HCT116 (cell line): ENCODE results near the gene COMMD9. TPM values are rescaled to one million over a fixed set of nuclear protein-coding genes. Genes with fewer than 3 reads are reported as not detected.
A peak's percentile ranks its signal among the peaks of the same experiment; 100 is the strongest.

Experiments
- ATAC-seq: fragments of 200-7000 bp; cut with Tn5 transposase; 2 replicates; pipeline ENCODE4 v1.9.1; 2020; ENCODE audit warnings: mild to moderate bottlenecking, moderate library complexity
- Bru-seq: library from RNA; stranded (reverse); fragments of 400-500 nt; gene quantifications from one replicate; lab custom pipeline; 2021; lab: Mats Ljungman, UMichigan
- BruChase-seq, 2 experiments: library from RNA; stranded (reverse); fragments of 400-500 nt; gene quantifications; one replicate each; lab custom pipeline; 2021; lab: Mats Ljungman, UMichigan
- BruUV-seq: library from RNA; stranded (reverse); fragments of 400-500 nt; replicated peaks from 2 replicates; lab custom pipeline; 2021; lab: Mats Ljungman, UMichigan
- CTCF ChIA-PET: fragments of 300-600 bp; sonication (Branson Sonifier 250); formaldehyde crosslinking; loops from one replicate; lab custom pipeline; 2021; ENCODE audit warnings: antibody characterized with exemption; lab: Charles Lee
- POLR2A ChIA-PET: fragments of 300-600, 350-600 bp; sonication (Branson Sonifier 250); formaldehyde crosslinking; loops from one replicate; lab custom pipeline; 2021; ENCODE audit warnings: antibody characterized with exemption; lab: Charles Lee
- RAD21 ChIA-PET, 2 experiments: fragments of 300-600 bp; sonication (Branson Sonifier 250); formaldehyde crosslinking; loops; one replicate each; lab custom pipeline; 2023; ENCODE audit warnings: low total read pairs in 2 of 2; ENCODE audit not compliant: uncharacterized antibody in 2 of 2, unreplicated experiment in 2 of 2, low non-redundant PET in 1 of 2; lab: Charles Lee
- DNase-seq: peaks from one replicate; pipeline ENCODE4 v3.0.0-alpha.2; 2010; ENCODE audit warnings: low read depth, low spot score
- H2AFZ ChIP-seq: fragments of 200-600 bp; shearing (Covaris generic), sonication (generic); 2 replicates; pipeline ENCODE4 v1.6.1; 2017; ENCODE audit warnings: low read depth, mixed run types, mixed read lengths, antibody characterized with exemption, low read length; ENCODE audit not compliant: poor library complexity, severe bottlenecking
- H3K27ac ChIP-seq: 2 replicates; pipeline ENCODE4 v1.5.1; 2012; ENCODE audit warnings: low read depth, low read length
- H3K27me3 ChIP-seq: fragments of 200-600 bp; sonication (generic); 2 replicates; pipeline ENCODE4 v1.6.1; 2016; ENCODE audit warnings: mixed run types, low read length, mixed read lengths; ENCODE audit not compliant: insufficient read depth
- H3K36me3 ChIP-seq, 2 experiments: fragments of 200-500 bp in 1 of 2; fragments of 200-600 bp in 1 of 2; sonication (Bioruptor generic) in 1 of 2; sonication (generic) in 1 of 2; 2 replicates each; pipeline versions ENCODE4 v1.5.1 to v1.6.1; 2014 to 2016; ENCODE audit warnings: low read length in 2 of 2, inconsistent platforms in 1 of 2, mixed read lengths in 1 of 2, mixed run types in 1 of 2; ENCODE audit not compliant: insufficient read depth in 2 of 2, control insufficient read depth in 1 of 2
- H3K4me1 ChIP-seq, 2 experiments: fragments of 200-600 bp in 1 of 2; sonication (generic) in 1 of 2; 2 replicates each; pipeline versions ENCODE4 v1.5.1 to v1.6.1; 2012 to 2017; ENCODE audit warnings: low read length in 2 of 2, inconsistent platforms in 1 of 2, mild to moderate bottlenecking in 1 of 2, mixed read lengths in 1 of 2, mixed run types in 1 of 2, moderate library complexity in 1 of 2; ENCODE audit not compliant: insufficient read depth in 2 of 2, control insufficient read depth in 1 of 2
- H3K4me2 ChIP-seq: fragments of 200-600 bp; sonication (generic); 2 replicates; pipeline ENCODE4 v1.6.1; 2017; ENCODE audit warnings: mixed run types, low read length, mixed read lengths
- H3K4me3 ChIP-seq, 2 experiments: fragments of 200-600 bp in 1 of 2; sonication (generic) in 1 of 2; replicated peaks in 1 of 2; 2 replicates each; pipeline ENCODE4 v1.5.1; 2011 to 2016; ENCODE audit warnings: low read length in 2 of 2, control low read depth in 1 of 2, low read depth in 1 of 2, mild to moderate bottlenecking in 1 of 2, mixed read lengths in 1 of 2, mixed run types in 1 of 2
- H3K79me2 ChIP-seq: fragments of 200-600 bp; sonication (generic); 2 replicates; pipeline ENCODE4 v1.6.1; 2017; ENCODE audit warnings: mild to moderate bottlenecking, mixed run types, low read length, moderate library complexity, mixed read lengths; ENCODE audit not compliant: insufficient read depth
- H3K9ac ChIP-seq: fragments of 200-600 bp; sonication (generic); 2 replicates; pipeline ENCODE4 v1.6.1; 2016; ENCODE audit warnings: low read length, mixed read lengths
- H3K9me2 ChIP-seq: fragments of 200-600 bp; sonication (generic), shearing (Covaris generic); 2 replicates; pipeline ENCODE4 v1.6.1; 2017; ENCODE audit warnings: mixed run types, mild to moderate bottlenecking, moderate library complexity; ENCODE audit not compliant: insufficient read depth
- H3K9me3 ChIP-seq, 2 experiments: fragments of 200-500 bp in 1 of 2; fragments of 200-600 bp in 1 of 2; sonication (Bioruptor generic) in 1 of 2; sonication (generic) in 1 of 2; 2 replicates each; pipeline ENCODE4 v1.6.1; 2014 to 2017; ENCODE audit warnings: low read length in 2 of 2, mixed read lengths in 2 of 2, inconsistent platforms in 1 of 2, low read depth in 1 of 2, mild to moderate bottlenecking in 1 of 2, mixed run types in 1 of 2, moderate library complexity in 1 of 2; ENCODE audit not compliant: control insufficient read depth in 1 of 2, insufficient read depth in 1 of 2
- H4K20me1 ChIP-seq: fragments of 200-600 bp; sonication (generic), shearing (Covaris generic); 2 replicates; pipeline ENCODE4 v1.6.1; 2017; ENCODE audit warnings: mixed run types, mild to moderate bottlenecking, moderate library complexity; ENCODE audit not compliant: insufficient read depth
- CBX3 ChIP-seq: IDR thresholded peaks from 2 replicates; pipeline ENCODE4 v1.6.1; 2012; ENCODE audit warnings: low read depth
- CEBPB ChIP-seq: IDR thresholded peaks from 2 replicates; pipeline ENCODE4 v1.6.1; 2012; ENCODE audit warnings: low read depth
- EGR1 ChIP-seq: IDR thresholded peaks from 2 replicates; pipeline ENCODE4 v1.6.1; 2012; ENCODE audit warnings: low read depth
- EZH2 ChIP-seq: fragments of 200-600 bp; sonication (generic); IDR thresholded peaks from 2 replicates; pipeline ENCODE4 v1.6.1; 2017; ENCODE audit warnings: antibody characterized with exemption, mixed run types
- POLR2A ChIP-seq: IDR thresholded peaks from 2 replicates; pipeline ENCODE4 v1.7.0; 2011; ENCODE audit warnings: borderline replicate concordance; ENCODE audit not compliant: insufficient read depth, insufficient read length; ENCODE audit errors: extremely low read depth
- POLR2AphosphoS5 ChIP-seq: IDR thresholded peaks from 2 replicates; pipeline ENCODE4 v1.6.1; 2011; ENCODE audit warnings: mild to moderate bottlenecking, low read depth, low read length, moderate library complexity
- SIN3A ChIP-seq: IDR thresholded peaks from 2 replicates; pipeline ENCODE4 v1.6.1; 2012; ENCODE audit warnings: low read depth
- SP1 ChIP-seq: IDR thresholded peaks from 2 replicates; pipeline ENCODE4 v1.6.1; 2012; ENCODE audit warnings: low read depth
- SRF ChIP-seq: IDR thresholded peaks from 2 replicates; pipeline ENCODE4 v1.6.1; 2012; ENCODE audit warnings: low read depth
- TCF7L2 ChIP-seq: IDR thresholded peaks from 2 replicates; pipeline ENCODE4 v1.7.0; 2011; ENCODE audit warnings: borderline replicate concordance, inconsistent platforms; ENCODE audit not compliant: insufficient read depth, insufficient read length; ENCODE audit errors: extremely low read depth
- YY1 ChIP-seq: IDR thresholded peaks from 2 replicates; pipeline ENCODE4 v1.6.1; 2011; ENCODE audit warnings: low read length, low read depth, moderate library complexity, mild to moderate bottlenecking; ENCODE audit not compliant: insufficient replicate concordance; ENCODE audit errors: extremely low read depth
- ZFX ChIP-seq: fragments of 450-650 bp; IDR thresholded peaks from 2 replicates; pipeline ENCODE4 v1.6.1; 2017
- intact Hi-C: fragments of 100-400 bp; cut with micrococcal nuclease; formaldehyde crosslinking; loops from 2 replicates; pipeline ENCODE4 v1.10.0; 2022
- long read RNA-seq: library from polyadenylated mRNA; unstranded; transcript quantifications from one replicate; pipeline ENCODE4 v2.0.0, GENCODE V29; 2021; ENCODE audit not compliant: unreplicated experiment
- polyA plus RNA-seq: library from polyadenylated mRNA; unstranded; fragments of >200 nt; gene quantifications from 2 replicates; pipeline ENCODE4 v1.2.1, GENCODE V29; 2012; ENCODE audit warnings: missing spikeins
- total RNA-seq: library from RNA; stranded (reverse); gene quantifications from one replicate; pipeline ENCODE4 v1.2.1, GENCODE V29; 2021; ENCODE audit not compliant: unreplicated experiment
- TF ChIP-seq, protein P1 (sequence below): IDR thresholded peaks from 2 replicates; pipeline ENCODE4 v1.6.1; 2012
- TF ChIP-seq, protein P2 (sequence below): IDR thresholded peaks from 2 replicates; pipeline ENCODE4 v1.6.1; 2012
- TF ChIP-seq, protein P3 (sequence below): IDR thresholded peaks from 2 replicates; pipeline ENCODE4 v1.6.1; 2011; ENCODE audit warnings: mild to moderate bottlenecking, low read length, moderate library complexity; ENCODE audit not compliant: insufficient replicate concordance; ENCODE audit errors: extremely low read depth
- TF ChIP-seq, protein P4 (sequence below): IDR thresholded peaks from 2 replicates; pipeline ENCODE4 v1.6.1; 2012; ENCODE audit warnings: low read depth
- TF ChIP-seq, protein P5 (sequence below), 3 experiments: fragments of 200-600 bp in 1 of 3; sonication (generic) in 1 of 3; IDR thresholded peaks in 2 of 3; conservative IDR thresholded peaks in 1 of 3; 2 replicates each; pipeline ENCODE4 v1.5.1; 2012 to 2017; ENCODE audit warnings: low read depth in 2 of 3, low read length in 2 of 3, antibody characterized with exemption in 1 of 3, borderline replicate concordance in 1 of 3, control low read depth in 1 of 3, mild to moderate bottlenecking in 1 of 3, mixed read lengths in 1 of 3, mixed run types in 1 of 3, moderate library complexity in 1 of 3; ENCODE audit not compliant: insufficient read depth in 1 of 3

COMMD9 gene
- total RNA-seq (33.3 TPM), Bru-seq, nascent RNA (percentile 55 among the genes with signal in this experiment), BruChase-seq, experiment 1, labeled RNA remaining after a 6-hour chase (percentile 51 among the genes with signal in this experiment), BruChase-seq, experiment 2, labeled RNA remaining after a 2-hour chase (percentile 47 among the genes with signal in this experiment)
- polyA plus RNA-seq = 13.9 and 16.8 TPM in 2 replicates
- long read RNA-seq, transcript COMMD9-201 (6 exons, 2,954 nt) = major isoform, 20 of 24 reads
- long read RNA-seq, partial matches to known transcripts = 0 of 24 reads
- long read RNA-seq, other reads (novel, unspliced or antisense) = 2 of 24 reads

DNA sequence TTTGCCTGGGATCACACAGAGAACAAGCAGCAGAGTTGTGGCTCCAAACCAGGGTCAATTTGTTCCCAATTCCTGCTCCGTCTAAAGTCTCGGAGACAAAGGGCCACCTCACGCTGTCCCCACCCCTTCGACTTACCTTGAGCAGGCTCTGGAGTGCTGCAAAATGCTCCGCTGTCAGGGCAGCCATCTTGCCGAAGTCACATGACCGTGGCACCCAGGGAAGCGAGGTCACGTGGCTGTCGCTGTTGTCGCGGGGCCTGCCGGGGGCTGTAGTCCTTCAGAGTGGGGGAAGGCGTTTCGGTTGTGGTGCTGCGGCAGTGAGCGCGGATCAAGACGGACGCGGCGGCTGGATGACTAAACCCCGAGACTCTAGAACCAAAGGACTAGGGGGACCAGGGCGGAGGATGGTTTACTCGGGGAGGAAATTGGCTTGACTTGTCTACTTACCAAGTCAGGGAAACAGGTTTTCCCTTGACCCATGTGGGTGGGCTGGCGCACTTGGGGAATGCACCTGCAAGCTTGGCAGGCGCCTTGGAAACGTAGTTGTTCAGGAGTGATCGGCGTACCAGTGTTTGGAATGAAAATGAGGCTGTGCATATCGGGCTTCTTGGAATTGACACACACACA, at the start of gene COMMD9:
COMMD9 (minus strand) TSS at position 199 of the 627 bp plus-strand sequence; CDS start at position 187, 12 bp downstream.
- Histone ChIP-seq H3K4me1 (peaks cover 0 to 12% of the 10 kb centered on the region in 2 experiments; a peak in 1 of 4 replicates), H3K27ac (no peak within 1 kb of the TSS), H3K4me2 (peak within 1 kb of the TSS; percentile 89), H4K20me1 (no peaks in the 10 kb centered on the region), H3K9ac (peak within 1 kb of the TSS; percentile 37), H3K79me2 (no peaks in the 10 kb centered on the region), H3K27me3 (no peaks in the 10 kb centered on the region), H3K9me2 (no peaks in the 10 kb centered on the region), H3K9me3 (no peaks in the 10 kb centered on the region), H2AFZ (peak within 1 kb of the TSS; percentile 71), H3K36me3 (no peaks in the 10 kb centered on the region), H3K4me3 (peak within 1 kb of the TSS; percentile 66 to 74)
- BruUV-seq = no TSS peak
- POLR2A ChIA-PET = no interaction called here
- ATAC-seq = peak; percentile 96
- RAD21 ChIA-PET = interaction anchor here in 1 of 2 experiments (1.3 kb wide), 1 partner anchor 189 kb away, joined by 7 read pairs; no protein-coding TSS in a partner anchor
- intact Hi-C loops = no loop called here
- peak; percentile 88 for DNase-seq
- CTCF ChIA-PET = interaction anchor here (0.7 to 5.9 kb wide), 3 partner anchors 188 to 251 kb away, joined by 3 to 76 read pairs (median 5); no protein-coding TSS in a partner anchor
- TF ChIP-seq EZH2 (no peak), POLR2A (no peak), SIN3A (peak; percentile 99), SRF (no peak), EGR1 (no peak), YY1 (peak; percentile 99), ZFX (no peak), TCF7L2 (no peak), CEBPB (peak; percentile 34; the same call in 1 of the 2 replicates), CBX3 (peak; percentile 88), POLR2AphosphoS5 (peak; percentile 45), SP1 (peak; percentile 59)
- TF ChIP-seq, protein P1, sequence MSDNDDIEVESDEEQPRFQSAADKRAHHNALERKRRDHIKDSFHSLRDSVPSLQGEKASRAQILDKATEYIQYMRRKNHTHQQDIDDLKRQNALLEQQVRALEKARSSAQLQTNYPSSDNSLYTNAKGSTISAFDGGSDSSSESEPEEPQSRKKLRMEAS = peak; percentile 81
- TF ChIP-seq, protein P2, sequence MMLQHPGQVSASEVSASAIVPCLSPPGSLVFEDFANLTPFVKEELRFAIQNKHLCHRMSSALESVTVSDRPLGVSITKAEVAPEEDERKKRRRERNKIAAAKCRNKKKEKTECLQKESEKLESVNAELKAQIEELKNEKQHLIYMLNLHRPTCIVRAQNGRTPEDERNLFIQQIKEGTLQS = no peak
- TF ChIP-seq, protein P3, sequence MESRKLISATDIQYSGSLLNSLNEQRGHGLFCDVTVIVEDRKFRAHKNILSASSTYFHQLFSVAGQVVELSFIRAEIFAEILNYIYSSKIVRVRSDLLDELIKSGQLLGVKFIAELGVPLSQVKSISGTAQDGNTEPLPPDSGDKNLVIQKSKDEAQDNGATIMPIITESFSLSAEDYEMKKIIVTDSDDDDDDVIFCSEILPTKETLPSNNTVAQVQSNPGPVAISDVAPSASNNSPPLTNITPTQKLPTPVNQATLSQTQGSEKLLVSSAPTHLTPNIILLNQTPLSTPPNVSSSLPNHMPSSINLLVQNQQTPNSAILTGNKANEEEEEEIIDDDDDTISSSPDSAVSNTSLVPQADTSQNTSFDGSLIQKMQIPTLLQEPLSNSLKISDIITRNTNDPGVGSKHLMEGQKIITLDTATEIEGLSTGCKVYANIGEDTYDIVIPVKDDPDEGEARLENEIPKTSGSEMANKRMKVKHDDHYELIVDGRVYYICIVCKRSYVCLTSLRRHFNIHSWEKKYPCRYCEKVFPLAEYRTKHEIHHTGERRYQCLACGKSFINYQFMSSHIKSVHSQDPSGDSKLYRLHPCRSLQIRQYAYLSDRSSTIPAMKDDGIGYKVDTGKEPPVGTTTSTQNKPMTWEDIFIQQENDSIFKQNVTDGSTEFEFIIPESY = peak; percentile 54
- TF ChIP-seq, protein P4, sequence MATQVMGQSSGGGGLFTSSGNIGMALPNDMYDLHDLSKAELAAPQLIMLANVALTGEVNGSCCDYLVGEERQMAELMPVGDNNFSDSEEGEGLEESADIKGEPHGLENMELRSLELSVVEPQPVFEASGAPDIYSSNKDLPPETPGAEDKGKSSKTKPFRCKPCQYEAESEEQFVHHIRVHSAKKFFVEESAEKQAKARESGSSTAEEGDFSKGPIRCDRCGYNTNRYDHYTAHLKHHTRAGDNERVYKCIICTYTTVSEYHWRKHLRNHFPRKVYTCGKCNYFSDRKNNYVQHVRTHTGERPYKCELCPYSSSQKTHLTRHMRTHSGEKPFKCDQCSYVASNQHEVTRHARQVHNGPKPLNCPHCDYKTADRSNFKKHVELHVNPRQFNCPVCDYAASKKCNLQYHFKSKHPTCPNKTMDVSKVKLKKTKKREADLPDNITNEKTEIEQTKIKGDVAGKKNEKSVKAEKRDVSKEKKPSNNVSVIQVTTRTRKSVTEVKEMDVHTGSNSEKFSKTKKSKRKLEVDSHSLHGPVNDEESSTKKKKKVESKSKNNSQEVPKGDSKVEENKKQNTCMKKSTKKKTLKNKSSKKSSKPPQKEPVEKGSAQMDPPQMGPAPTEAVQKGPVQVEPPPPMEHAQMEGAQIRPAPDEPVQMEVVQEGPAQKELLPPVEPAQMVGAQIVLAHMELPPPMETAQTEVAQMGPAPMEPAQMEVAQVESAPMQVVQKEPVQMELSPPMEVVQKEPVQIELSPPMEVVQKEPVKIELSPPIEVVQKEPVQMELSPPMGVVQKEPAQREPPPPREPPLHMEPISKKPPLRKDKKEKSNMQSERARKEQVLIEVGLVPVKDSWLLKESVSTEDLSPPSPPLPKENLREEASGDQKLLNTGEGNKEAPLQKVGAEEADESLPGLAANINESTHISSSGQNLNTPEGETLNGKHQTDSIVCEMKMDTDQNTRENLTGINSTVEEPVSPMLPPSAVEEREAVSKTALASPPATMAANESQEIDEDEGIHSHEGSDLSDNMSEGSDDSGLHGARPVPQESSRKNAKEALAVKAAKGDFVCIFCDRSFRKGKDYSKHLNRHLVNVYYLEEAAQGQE = no peak
- TF ChIP-seq, protein P5, sequence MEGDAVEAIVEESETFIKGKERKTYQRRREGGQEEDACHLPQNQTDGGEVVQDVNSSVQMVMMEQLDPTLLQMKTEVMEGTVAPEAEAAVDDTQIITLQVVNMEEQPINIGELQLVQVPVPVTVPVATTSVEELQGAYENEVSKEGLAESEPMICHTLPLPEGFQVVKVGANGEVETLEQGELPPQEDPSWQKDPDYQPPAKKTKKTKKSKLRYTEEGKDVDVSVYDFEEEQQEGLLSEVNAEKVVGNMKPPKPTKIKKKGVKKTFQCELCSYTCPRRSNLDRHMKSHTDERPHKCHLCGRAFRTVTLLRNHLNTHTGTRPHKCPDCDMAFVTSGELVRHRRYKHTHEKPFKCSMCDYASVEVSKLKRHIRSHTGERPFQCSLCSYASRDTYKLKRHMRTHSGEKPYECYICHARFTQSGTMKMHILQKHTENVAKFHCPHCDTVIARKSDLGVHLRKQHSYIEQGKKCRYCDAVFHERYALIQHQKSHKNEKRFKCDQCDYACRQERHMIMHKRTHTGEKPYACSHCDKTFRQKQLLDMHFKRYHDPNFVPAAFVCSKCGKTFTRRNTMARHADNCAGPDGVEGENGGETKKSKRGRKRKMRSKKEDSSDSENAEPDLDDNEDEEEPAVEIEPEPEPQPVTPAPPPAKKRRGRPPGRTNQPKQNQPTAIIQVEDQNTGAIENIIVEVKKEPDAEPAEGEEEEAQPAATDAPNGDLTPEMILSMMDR (IDR thresholded peaks at IDR 0.05 in 2 of 3, conservative IDR thresholded peaks at IDR 0.05 in 1 of 3; ENCODE audit: borderline replicate concordance in 1 of 3, insufficient read depth in 1 of 3, low read depth in 2 of 3, low read length in 2 of 3) = no peak
